SJSA1 (cell line): Measurements from ENCODE around the gene CCDC196. TPM values are rescaled to one million over a fixed set of nuclear protein-coding genes. Genes with fewer than 3 reads are reported as not detected.
"Not testable (repeated sequence)": the region's sequence is repeated elsewhere in the genome, so short reads cannot be mapped to it uniquely, and the experiment has no call there.

Source experiments
- DNase-seq, 2 experiments: peaks; one replicate each; pipeline ENCODE4 v3.0.0-alpha.2; 2015 to 2020; ENCODE audit warnings: low spot score in 2 of 2, low read depth in 1 of 2
- H3K27ac ChIP-seq: fragments of 250-450 bp; sonication (Bioruptor Pico); 2 replicates; pipeline ENCODE4 v1.5.1; 2020; ENCODE audit warnings: mild to moderate bottlenecking, moderate library complexity
- H3K27me3 ChIP-seq: fragments of 250-450 bp; sonication (Bioruptor Pico); replicated peaks from 2 replicates; pipeline ENCODE4 v1.5.1; 2020; ENCODE audit warnings: mild to moderate bottlenecking, moderate library complexity
- H3K36me3 ChIP-seq: fragments of 250-450 bp; sonication (Bioruptor Pico); 2 replicates; pipeline ENCODE4 v1.5.1; 2020; ENCODE audit warnings: mild to moderate bottlenecking
- H3K4me1 ChIP-seq: fragments of 250-450 bp; sonication (Bioruptor Pico); replicated peaks from 2 replicates; pipeline ENCODE4 v1.6.1; 2021; ENCODE audit warnings: mild to moderate bottlenecking
- H3K4me3 ChIP-seq: fragments of 250-450 bp; sonication (Bioruptor Pico); 2 replicates; pipeline ENCODE4 v1.5.1; 2020; ENCODE audit warnings: mild to moderate bottlenecking
- H3K9me3 ChIP-seq: fragments of 250-450 bp; sonication (Bioruptor Pico); replicated peaks from 2 replicates; pipeline ENCODE4 v1.5.1; 2020; ENCODE audit warnings: mild to moderate bottlenecking
- total RNA-seq: library from RNA; depleted of rRNA; stranded (reverse); fragments of >200 nt; shearing (Covaris generic); gene quantifications from 2 replicates; pipeline ENCODE4 v1.2.3, GENCODE V29; 2014; rRNA removed

The CCDC196 gene
- total RNA-seq, 1 experiment from 2014 or later, result not detected

DNA sequence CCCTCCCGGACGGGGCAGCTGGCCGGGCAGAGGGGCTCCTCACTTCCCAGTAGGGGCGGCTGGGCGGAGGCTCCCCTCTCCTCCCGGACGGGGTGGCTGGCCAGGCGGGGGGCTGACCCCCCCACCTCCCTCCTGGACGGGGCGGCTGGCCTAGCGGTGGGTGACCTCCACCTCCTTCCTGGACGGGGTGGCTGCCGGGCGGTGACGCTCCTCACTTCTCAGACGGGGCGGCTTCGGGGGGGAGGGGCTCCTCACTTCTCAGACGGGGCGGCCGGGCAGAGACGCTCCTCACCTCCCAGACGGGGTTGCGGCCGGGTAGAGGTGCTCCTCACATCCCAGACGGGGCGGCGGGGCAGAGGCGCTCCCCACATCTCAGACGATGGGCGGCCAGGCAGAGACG is 59.6 kb downstream of the CCDC196 start:
- not testable (repeated sequence) for DNase-seq, H3K36me3 ChIP-seq, H3K27ac ChIP-seq, H3K4me1 ChIP-seq, H3K27me3 ChIP-seq, H3K9me3 ChIP-seq, H3K4me3 ChIP-seq

Other genes with a start within 250 kb of the CCDC196 start
- 0.13 and 2.2 TPM in 2 replicates for gene GPHN, start 21.8 kb downstream of the CCDC196 start, total RNA-seq